ENCODE results near the gene CCDC200. TPM values are rescaled to one million over a fixed set of nuclear protein-coding genes. Genes with fewer than 3 reads are reported as not detected.

Gene CCDC200
- total RNA-seq, 1 experiment from 2014 or later, result not detected

- DNase-seq (ENCODE audit: low read depth, low spot score) (no peak), ATAC-seq (no peak)
- H4K20me1 ChIP-seq (ENCODE audit: insufficient read depth), result no peaks in the 10 kb centered on the region
- H2AFZ ChIP-seq (ENCODE audit: low read depth, low read length, poor library complexity, severe bottlenecking), result peak overlapping the region; percentile 28
- no peaks in the 10 kb centered on the region for H3K27me3 ChIP-seq (ENCODE audit: insufficient read depth, low read length)
- intact Hi-C loops (cut with micrococcal nuclease), result no loop called here
- H3K9me3 ChIP-seq (ENCODE audit: control insufficient read depth in 1 of 2, insufficient read depth in 1 of 2, low read depth in 1 of 2, low read length in 2 of 2), result no peaks in the 10 kb centered on the region
- peak overlapping the region; percentile 64 for H3K27ac ChIP-seq (ENCODE audit: low read depth, low read length)
- no peaks in the 10 kb centered on the region for H3K79me2 ChIP-seq (ENCODE audit: insufficient read depth, low read length)
- POLR2A ChIA-PET, result interaction anchor here (0.9 to 4.0 kb wide), 6 partner anchors 9 to 187 kb away, joined by 4 to 33 read pairs (median 5); no protein-coding TSS in a partner anchor
- RAD21 ChIA-PET (ENCODE audit: low non-redundant PET in 1 of 2, low total read pairs in 2 of 2, uncharacterized antibody in 2 of 2, unreplicated experiment in 2 of 2), result no interaction called here
- peak overlapping the region; percentile 63 to 78 for H3K4me3 ChIP-seq (replicated peaks in 1 of 2; ENCODE audit: low read depth in 1 of 2, low read length in 2 of 2)
- H3K36me3 ChIP-seq (ENCODE audit: control insufficient read depth in 1 of 2, insufficient read depth in 2 of 2, low read length in 2 of 2), result no peaks in the 10 kb centered on the region
- H3K9ac ChIP-seq (ENCODE audit: low read length), result peak overlapping the region; percentile 76
- H3K9me2 ChIP-seq (ENCODE audit: insufficient read depth), result no peaks in the 10 kb centered on the region
- H3K4me1 ChIP-seq (ENCODE audit: control insufficient read depth in 1 of 2, insufficient read depth in 2 of 2, low read length in 2 of 2), result peaks cover 6 to 19% of the 10 kb centered on the region in 2 experiments; a peak in 2 of 4 replicates
- TF ChIP-seq ZNF274 (IDR thresholded peaks at IDR 0.05; ENCODE audit: low read depth, low read length) (no peak), ZBTB33 (IDR thresholded peaks at IDR 0.05; ENCODE audit: extremely low read depth, insufficient replicate concordance, low read length) (no peak), RAD21 (IDR thresholded peaks at IDR 0.05; ENCODE audit: low read depth) (no peak), EZH2 (IDR thresholded peaks at IDR 0.05) (no peak), SIN3A (IDR thresholded peaks at IDR 0.05; ENCODE audit: low read depth) (no peak), CEBPB (IDR thresholded peaks at IDR 0.05; ENCODE audit: low read depth) (no peak), TCF7L2 (IDR thresholded peaks at IDR 0.05; ENCODE audit: borderline replicate concordance, extremely low read depth, insufficient read depth, insufficient read length) (no peak), ZFX (IDR thresholded peaks at IDR 0.05) (no peak), SP1 (IDR thresholded peaks at IDR 0.05; ENCODE audit: low read depth) (no peak), YY1 (IDR thresholded peaks at IDR 0.05; ENCODE audit: extremely low read depth, insufficient replicate concordance, low read depth, low read length) (no peak), CBX3 (IDR thresholded peaks at IDR 0.05; ENCODE audit: low read depth) (no peak), POLR2AphosphoS5 (IDR thresholded peaks at IDR 0.05; ENCODE audit: low read depth, low read length) (no peak), EZH2phosphoT487 (IDR thresholded peaks at IDR 0.05; ENCODE audit: borderline replicate concordance) (no peak), FOSL1 (IDR thresholded peaks at IDR 0.05; ENCODE audit: low read depth) (no peak), MAX (IDR thresholded peaks at IDR 0.05) (no peak), EGR1 (IDR thresholded peaks at IDR 0.05; ENCODE audit: low read depth) (no peak), JUND (IDR thresholded peaks at IDR 0.05) (no peak), ELF1 (IDR thresholded peaks at IDR 0.05; ENCODE audit: borderline replicate concordance, low read depth) (no peak)
- TSS peak; percentile 91 for BruUV-seq (replicated peaks)
- CTCF ChIA-PET, result no interaction called here
- peak overlapping the region; percentile 73 for H3K4me2 ChIP-seq (ENCODE audit: low read length)
Measured at GRCh38 chr17:43211123-43211479, 17.3 kb downstream of the CCDC200 start.
